Right lobe of liver (tissue), 6 donors: ENCODE results near the gene OPCML. TPM values are rescaled to one million over a fixed set of nuclear protein-coding genes. Genes with fewer than 3 reads are reported as not detected.

Source experiments
- ATAC-seq, 4 donors: fragments of 200-7000 bp; cut with Tn5 transposase; one replicate each; pipeline ENCODE4 v1.9.1; 2020; ENCODE audit warnings: mild to moderate bottlenecking in 4 of 4, moderate library complexity in 4 of 4
- DNase-seq, 3 donors: peaks; one replicate each; pipeline ENCODE4 v3.0.0-alpha.2; 2020
- H3K27ac ChIP-seq, 3 donors: fragments of 200-600 bp; one replicate each; pipeline ENCODE4 v1.8.0; 2022
- H3K27me3 ChIP-seq, 2 donors: fragments of 200-600 bp; one replicate each; pipeline ENCODE4 v1.8.0; 2022
- H3K36me3 ChIP-seq, 4 donors: fragments of 200-600 bp; sonication (generic) in 1 of 4; one replicate each; pipeline versions ENCODE4 v1.5.1 to v1.8.0; 2017 to 2022; ENCODE audit warnings: control low read depth in 1 of 4
- H3K4me1 ChIP-seq, 4 donors: fragments of 200-600 bp; sonication (generic) in 1 of 4; one replicate each; pipeline versions ENCODE4 v1.5.1 to v1.8.0; 2017 to 2022; ENCODE audit warnings: control low read depth in 1 of 4
- H3K4me3 ChIP-seq, 3 donors: fragments of 200-600 bp; one replicate each; pipeline ENCODE4 v1.8.0; 2022
- H3K9me3 ChIP-seq, 4 donors: fragments of 200-600 bp; sonication (generic) in 1 of 4; one replicate each; pipeline versions ENCODE4 v1.5.1 to v1.8.0; 2017 to 2022; ENCODE audit warnings: control low read depth in 1 of 4
- CTCF ChIP-seq, 4 donors: fragments of 200-600 bp in 3 of 4; fragments of 450-650 bp in 1 of 4; IDR thresholded peaks; one replicate each; pipeline versions ENCODE4 v1.5.1 to v1.8.0; 2016 to 2022; ENCODE audit warnings: antibody characterized with exemption in 4 of 4, mild to moderate bottlenecking in 2 of 4
- POLR2A ChIP-seq: fragments of 450-650 bp; IDR thresholded peaks from one replicate; pipeline ENCODE4 v1.6.1; 2017; ENCODE audit warnings: antibody characterized with exemption, mild to moderate bottlenecking
- WGBS: methylation state at CpG from one replicate; pipeline ENCODE4 v1.1.6; 2018; ENCODE audit warnings: low coverage, low lambda C conversion rate; ENCODE audit not compliant: insufficient coverage; ENCODE audit errors: missing lambda C conversion rate; 5-methylcytosine and 5-hydroxymethylcytosine counted together
- intact Hi-C, 2 donors: fragments of 100-400 bp; cut with DNase I; formaldehyde crosslinking; loops; one replicate each; pipeline versions ENCODE4 v1.11.2 to v1.14.1; 2022
- total RNA-seq, 6 experiments: library from RNA; depleted of rRNA in 2 of 6; stranded (reverse); fragments of >200 nt in 2 of 6; fragmentation: NEBNext Ultra II Directional in 3 of 6; extraction: Animal tissue kit (Norgen Biotek cat#: 25700) in 3 of 6; gene quantifications; one replicate each; pipeline versions ENCODE4 v1.1.0 to v1.2.4, GENCODE V29; 2016 to 2023
- donor health status: DM: no; HTN: yes; CAD: no.
- donor health status: DM: no; HTN: no; CAD: no.
- donor health status: DM: no; HTN: no; CAD: no.
- donor health status: DM: no; HTN: yes; CAD: no.
- donor health status: DM: no; HTN: yes; CAD: no.

The OPCML gene
- total RNA-seq, 6 experiments from 2014 or later: 0.11 TPM; not detected in 5

GRCh38 chr11:132464003-132464342 lies 1068.3 kb downstream of the OPCML start:
- Histone ChIP-seq H3K4me1 (no peaks in the 10 kb centered on the region), H3K4me3 (no peak overlapping the region), H3K27ac (no peak overlapping the region), H3K9me3 (no peaks in the 10 kb centered on the region), H3K27me3 (no peaks in the 10 kb centered on the region), H3K36me3 (no peaks in the 10 kb centered on the region)
- intact Hi-C loops: no loop called here
- TF ChIP-seq CTCF (IDR thresholded peaks at IDR 0.05) (no peak), POLR2A (no peak)
- ATAC-seq: no peak
- no peak for DNase-seq
- WGBS: 50% methylated on average over 1 of the region's 1 CpG

DNA sequence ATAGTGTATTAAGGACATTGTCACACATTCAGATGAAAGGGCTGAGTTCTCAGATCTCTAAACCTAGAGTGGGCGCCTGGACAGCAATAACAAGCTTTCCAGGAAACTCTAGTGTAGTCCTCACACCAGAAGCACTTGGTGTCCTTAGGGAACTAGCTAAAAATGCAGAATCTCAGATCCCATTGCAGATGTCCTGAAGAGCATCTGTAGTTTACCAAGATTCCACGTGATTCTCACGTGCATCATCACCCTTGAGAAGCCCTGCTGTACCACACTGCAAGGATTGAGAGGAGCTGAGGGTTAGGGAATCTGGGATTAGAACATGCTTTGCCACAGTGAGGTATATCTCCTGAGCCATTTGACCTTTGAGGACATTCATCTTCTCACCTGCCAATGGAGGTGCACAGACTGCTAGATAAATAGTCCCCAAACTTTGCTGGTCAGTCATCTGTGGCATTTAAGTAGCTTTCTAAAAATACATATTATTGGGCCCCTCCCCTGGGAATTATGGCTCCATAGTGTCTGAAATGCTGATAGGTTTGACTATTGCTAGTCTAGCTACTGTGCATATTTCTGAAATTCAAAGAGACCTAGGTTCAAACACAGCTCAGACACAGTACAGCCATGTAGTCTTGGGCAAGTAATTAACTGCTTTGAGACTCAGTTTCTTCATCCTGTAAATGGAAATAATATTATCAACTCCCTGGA lies 1068.9 kb downstream of the OPCML start:
- Histone ChIP-seq H3K4me1 (no peaks in the 10 kb centered on the region), H3K27ac (no peak overlapping the region), H3K36me3 (no peaks in the 10 kb centered on the region), H3K4me3 (no peak overlapping the region), H3K27me3 (no peaks in the 10 kb centered on the region), H3K9me3 (no peaks in the 10 kb centered on the region)
- ATAC-seq (no peak), DNase-seq (no peak)
- TF ChIP-seq CTCF (IDR thresholded peaks at IDR 0.05) (no peak), POLR2A (no peak)
- intact Hi-C loops: no loop called here
- WGBS: 38% methylated on average over 3 of the region's 3 CpGs

DNA sequence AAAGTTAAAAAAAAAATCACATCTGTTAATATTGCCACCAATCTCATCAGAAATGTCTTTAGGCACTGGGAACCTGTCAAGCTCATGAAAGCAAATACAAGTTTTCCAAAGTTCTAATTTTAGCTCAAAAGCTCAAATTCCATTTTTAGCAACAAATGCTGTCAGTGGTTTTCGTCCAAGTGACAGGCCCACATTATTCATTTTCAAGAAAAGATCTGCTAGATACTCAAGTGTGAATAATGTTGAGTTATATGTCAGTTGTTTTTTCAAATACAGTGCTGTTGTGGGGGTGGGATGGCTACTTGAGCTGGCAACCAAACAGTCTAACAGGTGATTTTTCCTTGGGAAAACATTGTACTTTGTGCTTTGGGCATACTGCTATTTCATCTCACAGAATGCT lies 1072.6 kb downstream of the OPCML start:
- H3K27me3 ChIP-seq: no peaks in the 10 kb centered on the region
- H3K4me3 ChIP-seq: no peak overlapping the region
- no peaks in the 10 kb centered on the region for H3K4me1 ChIP-seq
- no peaks in the 10 kb centered on the region for H3K9me3 ChIP-seq
- no peak for ATAC-seq
- no peaks in the 10 kb centered on the region for H3K36me3 ChIP-seq
- no peak for TF ChIP-seq POLR2A
- TF ChIP-seq CTCF (IDR thresholded peaks at IDR 0.05): no peak
- intact Hi-C loops: no loop called here
- no peak for DNase-seq
- 33% methylated on average over 1 of the region's 1 CpG for whole genome bisulfite sequencing
- H3K27ac ChIP-seq: no peak overlapping the region

DNA sequence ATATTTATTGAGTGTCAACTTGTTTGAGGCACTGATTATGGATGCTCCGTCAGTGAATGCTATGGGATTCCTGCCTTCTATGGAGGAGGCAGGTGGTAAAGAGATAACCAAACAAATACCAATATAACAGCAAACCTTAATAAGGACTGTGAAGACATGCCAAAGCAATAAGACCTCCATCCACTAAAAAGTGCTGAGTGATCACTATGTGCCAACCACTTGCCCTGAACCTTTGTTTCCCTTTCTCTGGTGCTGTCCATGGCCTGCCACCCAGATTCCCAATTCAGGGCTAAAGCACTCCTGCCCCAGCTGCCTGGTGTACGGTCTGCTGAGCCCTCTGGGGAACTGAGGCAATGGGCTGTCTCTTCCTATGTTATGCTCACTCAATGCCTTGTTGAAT lies 1074.9 kb downstream of the OPCML start:
- Histone ChIP-seq H3K4me1 (no peaks in the 10 kb centered on the region), H3K9me3 (no peaks in the 10 kb centered on the region), H3K27ac (no peak overlapping the region), H3K27me3 (no peaks in the 10 kb centered on the region), H3K4me3 (no peak overlapping the region), H3K36me3 (no peaks in the 10 kb centered on the region)
- no peak for ATAC-seq
- DNase-seq: no peak
- intact Hi-C loops: no loop called here
- TF ChIP-seq CTCF (IDR thresholded peaks at IDR 0.05): no peak
- no peak for TF ChIP-seq POLR2A
- 50% methylated on average over 2 of the region's 2 CpGs for WGBS
